ENCODE measurements around the gene TEN1. TPM values are rescaled to one million over a fixed set of nuclear protein-coding genes. Genes with fewer than 3 reads are reported as not detected.

The TEN1 gene
- total RNA-seq, 1 donor from 2014 or later = 16.9 TPM

Other genes with a start within 250 kb of the TEN1 start
- gene GALK1, start 214.0 kb upstream of the TEN1 start, total RNA-seq = 40.4 and 41.4 TPM in 2 replicates
- gene UNK, start 194.4 kb upstream of the TEN1 start, total RNA-seq = 33.0 and 33.7 TPM in 2 replicates
- gene UNC13D, start 134.8 kb upstream of the TEN1 start, total RNA-seq = 203 and 219 TPM in 2 replicates
- gene WBP2, start 123.9 kb upstream of the TEN1 start, total RNA-seq = 82.4 and 90.1 TPM in 2 replicates
- gene TRIM47, start 100.7 kb upstream of the TEN1 start, total RNA-seq = 26.4 and 26.5 TPM in 2 replicates
- 32.7 and 35.4 TPM in 2 replicates for gene TRIM65, start 82.3 kb upstream of the TEN1 start, total RNA-seq
- gene MRPL38, start 74.4 kb upstream of the TEN1 start, total RNA-seq = 104 and 105 TPM in 2 replicates
- gene FBF1, start 38.2 kb upstream of the TEN1 start, total RNA-seq = 21.0 and 22.2 TPM in 2 replicates
- gene ACOX1, start 74 bp upstream of the TEN1 start, total RNA-seq = 35.9 and 38.1 TPM in 2 replicates
- 7.6 and 7.9 TPM in 2 replicates for gene CDK3, start 21.6 kb downstream of the TEN1 start, total RNA-seq
- gene EVPL, start 48.1 kb downstream of the TEN1 start, total RNA-seq = 0.02 and 0.07 TPM in 2 replicates
- gene SRP68, start 93.3 kb downstream of the TEN1 start, total RNA-seq = 110 and 111 TPM in 2 replicates
- 0.78 and 0.86 TPM in 2 replicates for gene GALR2, start 95.5 kb downstream of the TEN1 start, total RNA-seq
- 1.0 TPM in 1 of 2 replicates, not detected in the other for gene ZACN, start 99.9 kb downstream of the TEN1 start, total RNA-seq
- gene EXOC7, start 124.5 kb downstream of the TEN1 start, total RNA-seq = 153 TPM in 2 replicates
- 0.22 and 0.32 TPM in 2 replicates for gene FOXJ1, start 162.0 kb downstream of the TEN1 start, total RNA-seq

All from T-helper 1 cell treated with Interleukin-12 subunit alpha and Interleukin-12 subunit beta and Interleukin-4 antibody, amounts not matched to agents 30 ng/mL and 1 ng/mL, for 36 hours (primary cell).